ENCODE data around the gene KIAA2012. TPM values are rescaled to one million over a fixed set of nuclear protein-coding genes. Genes with fewer than 3 reads are reported as not detected.

KIAA2012 gene
- not detected in 2 replicates for total RNA-seq

- no peak for DNase-seq (ENCODE audit: low read depth, low spot score)
These were observed at the start of gene KIAA2012 for GRCh38 chr2:202072737-202073401. TSS of gene KIAA2012 (plus strand) at chr2:202073255. CDS start at chr2:202073628, 373 bp downstream.

- no peak for DNase-seq (ENCODE audit: low read depth, low spot score)
These were observed 49.2 kb upstream of the KIAA2012 start for GRCh38 chr2:202023904-202024266.

- DNase-seq (ENCODE audit: low read depth, low spot score) = no peak
These were observed 48.2 kb upstream of the KIAA2012 start for GRCh38 chr2:202024871-202025270.

- DNase-seq (ENCODE audit: low read depth, low spot score) = no peak
These were observed 47.2 kb upstream of the KIAA2012 start for GRCh38 chr2:202025816-202026215.

GRCh38 chr2:202026507-202026906 lies 46.5 kb upstream of the KIAA2012 start:
- DNase-seq (ENCODE audit: low read depth, low spot score) = no peak

- no peak for DNase-seq (ENCODE audit: low read depth, low spot score)
These were observed 42.4 kb upstream of the KIAA2012 start for GRCh38 chr2:202030691-202031090.

GRCh38 chr2:202031246-202031951 lies 41.7 kb upstream of the KIAA2012 start:
- no peak for DNase-seq (ENCODE audit: low read depth, low spot score)

- no peak for DNase-seq (ENCODE audit: low read depth, low spot score)
These were observed 40.2 kb upstream of the KIAA2012 start for GRCh38 chr2:202032846-202033316.

- peak; percentile 27 for DNase-seq (ENCODE audit: low read depth, low spot score)
These were observed 39.5 kb upstream of the KIAA2012 start, which contains the start of gene FZD7 for GRCh38 chr2:202033317-202034248. TSS of gene FZD7 (plus strand) at chr2:202033855. CDS start at chr2:202034648, 793 bp downstream.

GRCh38 chr2:202034249-202035088 lies 38.6 kb upstream of the KIAA2012 start:
- DNase-seq (ENCODE audit: low read depth, low spot score) = no peak

- no peak for DNase-seq (ENCODE audit: low read depth, low spot score)
These were observed 37.7 kb upstream of the KIAA2012 start for GRCh38 chr2:202035089-202035940.

- DNase-seq (ENCODE audit: low read depth, low spot score) = no peak
These were observed 37.1 kb upstream of the KIAA2012 start for GRCh38 chr2:202035941-202036372.

GRCh38 chr2:202036601-202037037 lies 36.4 kb upstream of the KIAA2012 start:
- DNase-seq (ENCODE audit: low read depth, low spot score) = no peak

- no peak for DNase-seq (ENCODE audit: low read depth, low spot score)
These were observed 36.0 kb upstream of the KIAA2012 start for GRCh38 chr2:202037086-202037485.

- no peak for DNase-seq (ENCODE audit: low read depth, low spot score)
These were observed 34.4 kb upstream of the KIAA2012 start for GRCh38 chr2:202038471-202039277.

GRCh38 chr2:202039278-202040078 lies 33.6 kb upstream of the KIAA2012 start:
- DNase-seq (ENCODE audit: low read depth, low spot score) = no peak

GRCh38 chr2:202040079-202040844 lies 32.8 kb upstream of the KIAA2012 start:
- DNase-seq (ENCODE audit: low read depth, low spot score) = no peak
